GM19240 (cell line): ENCODE measurements around the gene CD164L2.
A peak's percentile ranks its signal among the peaks of the same experiment; 100 is the strongest.
"Not testable (repeated sequence)": the region's sequence is repeated elsewhere in the genome, so short reads cannot be mapped to it uniquely, and the experiment has no call there.

Experiments
- DNase-seq: peaks from one replicate; pipeline ENCODE4 v3.0.0; 2011; ENCODE audit warnings: low spot score; ENCODE audit not compliant: insufficient read length

The CD164L2 gene

DNA sequence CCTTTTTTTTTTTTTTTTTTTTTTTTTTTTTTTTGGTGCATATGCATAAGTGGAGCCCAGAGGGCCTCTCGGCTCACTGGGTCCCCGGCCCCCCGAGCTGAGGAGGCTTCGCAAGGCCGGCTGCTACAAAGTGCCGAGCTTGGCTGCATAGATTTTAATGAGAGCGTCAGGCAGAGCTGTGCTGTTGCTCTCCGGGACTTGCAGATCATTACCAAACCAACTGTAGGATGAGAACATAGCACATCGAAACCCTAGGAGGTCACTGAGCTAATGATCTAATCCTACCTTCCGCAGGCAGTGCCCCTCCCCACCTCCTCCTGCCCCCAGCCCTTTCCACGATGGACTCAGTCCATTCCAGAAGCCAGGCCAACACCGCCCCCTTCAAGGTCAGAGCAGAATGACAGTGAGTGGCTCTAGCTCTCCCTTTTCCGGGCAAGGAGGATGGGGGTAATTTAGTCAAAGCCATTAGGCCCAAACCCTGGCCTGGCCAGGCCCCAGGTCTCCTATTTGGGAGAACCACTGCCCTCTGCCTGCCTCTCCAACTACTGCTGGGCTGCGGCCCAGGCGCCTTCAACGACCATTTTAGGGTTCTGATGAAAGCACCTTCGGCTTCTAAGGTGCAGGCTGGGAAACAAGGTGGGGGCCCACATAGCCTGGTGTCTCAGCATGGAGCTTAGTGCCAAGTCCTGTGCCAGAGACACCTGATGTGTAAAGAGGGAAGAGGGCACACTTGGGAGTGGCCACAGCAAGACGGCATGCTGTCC is 22.6 kb upstream of the CD164L2 start:
- not testable (repeated sequence) for DNase-seq

DNA sequence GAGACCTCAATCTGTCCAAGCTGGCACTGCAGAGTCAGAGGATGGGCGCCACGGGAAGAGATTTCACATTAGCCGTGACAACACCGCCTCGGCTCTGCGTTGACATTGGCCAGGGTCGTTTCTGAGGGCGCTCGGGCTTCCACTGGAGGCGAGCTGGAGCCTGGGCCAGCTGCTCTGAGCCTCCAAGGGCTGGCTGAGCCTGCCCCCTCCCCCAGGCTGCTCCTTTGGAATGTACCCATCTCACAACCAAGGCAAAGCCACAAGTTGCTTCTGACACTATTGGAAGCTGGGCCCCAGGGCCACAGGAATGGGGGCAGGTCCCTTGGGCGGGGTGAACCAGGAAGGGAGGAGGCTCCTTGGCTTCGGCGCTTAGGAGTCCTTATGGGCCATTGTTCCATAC is 21.9 kb upstream of the CD164L2 start:
- no peak for DNase-seq

DNA sequence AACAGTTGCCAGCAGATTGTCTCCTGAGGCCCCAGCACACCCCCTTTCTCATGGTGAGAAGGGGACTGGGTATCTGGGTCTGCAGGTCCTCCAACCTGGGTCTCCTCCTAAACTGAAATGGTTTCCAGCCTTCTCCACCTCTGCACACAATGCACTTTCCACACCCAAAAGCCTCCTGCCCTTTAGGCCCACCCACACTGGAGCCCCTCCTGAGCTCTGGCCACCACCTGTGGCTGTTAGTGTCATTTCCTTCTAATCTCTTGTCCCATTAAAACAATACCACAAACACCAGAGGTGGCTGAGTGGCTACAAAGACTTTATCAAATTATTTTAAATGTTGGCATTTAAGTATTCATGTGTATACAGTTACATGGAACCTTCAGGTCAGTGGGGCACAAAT is 20.8 kb upstream of the CD164L2 start:
- no peak for DNase-seq

DNA sequence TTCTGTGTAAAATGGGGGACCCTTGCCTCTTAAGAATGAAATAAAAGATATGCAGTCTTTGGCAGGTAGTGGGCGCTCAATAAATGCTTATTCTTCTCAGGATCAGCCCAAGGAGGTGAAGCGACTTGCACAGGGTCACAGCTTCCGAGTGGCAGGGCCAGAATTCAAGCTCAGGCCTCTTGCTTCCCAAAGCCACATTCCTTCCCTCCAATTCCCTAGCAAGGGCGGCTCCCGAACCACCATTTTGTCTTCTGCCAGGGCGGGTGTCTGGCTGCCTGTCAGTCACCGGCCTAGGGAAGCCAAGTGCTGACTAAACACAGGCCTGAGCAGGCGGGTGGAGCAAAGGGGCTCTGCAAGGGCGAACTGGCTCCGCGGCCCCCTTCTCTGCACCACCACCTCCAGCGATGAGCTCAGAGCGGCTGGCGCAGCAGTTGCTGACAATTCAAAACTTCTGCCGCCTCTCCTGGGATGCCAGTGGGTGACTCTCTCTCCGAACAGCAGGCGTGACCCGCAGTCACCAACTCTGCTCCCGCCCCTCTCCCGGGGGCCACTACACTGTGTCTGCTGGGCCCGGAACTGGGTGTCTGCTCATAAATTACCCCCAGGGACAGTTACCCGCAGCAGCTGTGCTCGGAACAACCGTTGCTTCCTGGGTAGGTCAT is 20.1 kb upstream of the CD164L2 start:
- DNase-seq: no peak

DNA sequence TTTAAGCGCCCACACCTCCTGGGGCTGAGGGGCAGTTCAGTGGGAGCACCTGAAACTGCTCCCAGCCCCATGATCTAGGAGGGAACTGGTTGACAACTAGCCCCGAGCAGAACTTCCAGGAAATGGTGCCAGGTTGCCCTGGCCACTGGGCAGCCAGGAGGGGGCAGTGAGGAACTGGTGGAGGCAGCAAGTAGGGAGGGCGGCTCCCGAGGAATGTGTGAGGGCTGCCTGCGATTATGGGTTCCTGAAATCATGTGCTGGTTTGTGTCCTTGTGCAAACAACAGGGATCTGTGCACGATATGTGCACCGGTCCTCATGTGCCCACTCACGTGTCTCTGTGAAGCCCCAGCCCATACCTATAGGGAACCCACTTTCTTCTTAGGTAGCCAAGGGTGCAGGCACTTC is 19.2 kb upstream of the CD164L2 start:
- no peak for DNase-seq

DNA sequence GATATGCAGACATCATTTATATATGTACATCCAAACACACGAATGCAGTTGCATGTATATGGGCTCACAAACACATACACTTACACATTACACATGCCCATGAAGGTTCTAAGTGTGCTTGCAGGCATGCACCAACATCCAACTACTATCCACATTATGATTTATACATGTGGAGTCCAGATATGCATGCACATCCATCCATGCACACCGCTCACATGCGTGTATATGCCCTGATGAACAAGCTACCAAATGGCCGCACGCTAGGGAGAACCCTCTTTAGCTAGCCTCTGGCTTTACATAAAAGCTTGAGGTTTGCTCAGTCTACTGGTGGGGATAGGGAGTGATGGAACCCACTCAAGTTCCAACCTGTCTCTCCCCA is 17.8 kb upstream of the CD164L2 start:
- DNase-seq: no peak

DNA sequence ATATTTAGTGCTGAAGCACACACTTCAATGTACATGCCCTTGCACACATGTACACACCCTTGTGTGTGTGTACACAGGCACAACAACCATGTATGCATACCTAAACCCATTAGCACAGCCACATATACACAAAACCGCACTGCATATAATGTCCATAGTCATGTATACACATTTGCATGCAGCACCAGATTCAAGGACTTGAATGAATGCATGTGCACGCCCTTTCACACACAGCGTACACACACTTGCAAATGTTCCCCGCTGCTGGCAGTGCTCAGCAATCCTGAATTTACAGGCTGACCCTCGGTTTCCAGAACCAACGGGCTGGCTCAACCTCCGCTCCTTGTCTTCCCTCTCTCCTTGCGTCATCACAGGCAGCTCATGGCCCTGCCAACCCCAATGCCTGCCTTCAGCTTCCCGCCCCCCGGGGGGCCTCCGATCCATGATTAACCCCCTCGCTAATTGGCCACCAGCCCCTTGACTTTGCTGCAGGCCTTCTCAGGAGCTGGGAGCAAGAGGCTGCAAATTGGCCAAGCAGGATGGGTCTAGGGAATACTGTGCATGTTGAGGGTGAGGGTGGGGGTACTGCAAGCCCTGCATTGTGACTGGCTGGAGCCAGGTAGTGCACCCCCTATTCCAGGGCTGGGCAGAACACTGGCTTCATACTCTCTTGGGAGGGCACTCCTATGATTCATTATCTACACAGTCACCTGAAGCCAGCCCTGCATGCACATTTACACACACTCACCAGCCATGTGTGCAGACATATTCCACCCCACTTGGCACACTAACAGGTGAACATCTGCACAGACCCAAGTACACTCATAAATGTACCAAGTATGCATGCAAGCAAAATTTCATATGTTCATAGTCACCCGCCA is 17.2 kb upstream of the CD164L2 start:
- no peak for DNase-seq

DNA sequence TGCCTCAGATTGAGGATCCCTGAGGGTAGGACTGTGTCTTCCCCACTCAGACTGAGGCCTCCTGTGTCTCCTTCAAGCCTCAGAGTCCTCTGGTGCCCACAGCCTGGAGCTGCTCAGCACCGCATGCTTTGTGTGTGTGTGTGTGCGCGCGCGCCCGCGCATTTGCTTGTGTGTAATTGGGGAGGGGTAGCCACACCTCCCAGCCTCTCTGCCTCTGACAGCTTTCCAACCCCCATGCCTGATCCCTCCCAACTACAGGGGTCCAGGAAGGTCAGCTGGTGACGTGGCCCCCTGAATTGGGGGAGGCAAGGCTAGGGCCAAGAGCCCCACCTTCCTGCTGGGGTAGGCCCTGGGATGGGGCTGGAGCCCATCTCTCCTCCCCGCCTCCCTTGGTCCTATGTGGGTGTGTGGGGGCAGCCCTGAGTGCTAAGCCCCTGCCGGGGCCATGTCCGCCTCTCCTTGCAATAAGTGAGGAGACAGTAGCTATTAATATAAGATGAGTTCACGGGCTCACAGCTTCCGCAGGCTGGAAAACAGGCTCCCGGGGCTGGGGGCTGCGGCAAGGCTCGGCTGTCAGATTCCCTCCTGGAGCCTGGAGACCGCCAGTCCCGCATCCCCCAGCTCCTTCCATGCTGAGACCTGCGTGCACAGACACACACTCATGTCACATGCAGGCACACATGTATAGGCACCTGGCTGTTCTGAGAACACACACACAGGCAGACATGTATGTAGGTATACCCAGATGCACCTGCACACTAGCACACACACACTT is 16.3 kb upstream of the CD164L2 start:
- DNase-seq: no peak

DNA sequence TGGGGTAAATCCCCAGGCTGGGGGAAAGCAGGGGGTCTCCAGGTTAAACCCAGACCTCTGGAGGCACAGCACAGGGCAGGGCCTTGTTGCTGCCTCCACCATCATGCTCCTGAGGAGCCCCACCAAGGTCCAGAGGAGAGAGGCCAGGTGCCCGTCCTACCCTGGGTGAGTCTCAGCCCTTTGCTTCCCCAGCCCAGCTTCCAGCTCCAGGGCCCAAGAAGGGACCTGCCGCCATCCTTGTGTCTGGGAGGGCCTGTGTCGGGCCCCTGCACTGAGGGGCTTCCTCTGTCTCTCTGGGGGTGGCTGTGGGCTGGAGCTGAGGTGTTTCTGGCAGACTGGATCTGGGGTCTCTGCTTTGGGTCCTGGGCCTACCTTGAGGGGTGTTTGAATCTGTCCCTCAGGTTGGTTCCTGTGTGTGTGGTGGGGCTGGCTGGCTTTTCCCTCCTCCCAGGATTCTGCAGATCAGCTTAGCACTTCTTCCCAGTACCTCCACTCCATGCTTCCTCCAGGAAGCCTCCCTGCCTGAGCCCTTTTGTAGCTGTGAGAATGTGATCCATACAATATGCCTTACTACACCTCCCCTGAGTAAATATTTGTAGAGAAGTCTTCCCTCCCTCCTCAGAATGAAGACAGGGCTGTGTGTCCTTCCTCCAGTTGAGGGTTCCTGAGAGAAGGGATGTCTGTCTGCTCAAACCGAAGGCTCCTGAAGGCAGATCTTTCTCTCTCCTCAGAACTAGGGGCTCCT is 15.4 kb upstream of the CD164L2 start:
- DNase-seq: no peak

DNA sequence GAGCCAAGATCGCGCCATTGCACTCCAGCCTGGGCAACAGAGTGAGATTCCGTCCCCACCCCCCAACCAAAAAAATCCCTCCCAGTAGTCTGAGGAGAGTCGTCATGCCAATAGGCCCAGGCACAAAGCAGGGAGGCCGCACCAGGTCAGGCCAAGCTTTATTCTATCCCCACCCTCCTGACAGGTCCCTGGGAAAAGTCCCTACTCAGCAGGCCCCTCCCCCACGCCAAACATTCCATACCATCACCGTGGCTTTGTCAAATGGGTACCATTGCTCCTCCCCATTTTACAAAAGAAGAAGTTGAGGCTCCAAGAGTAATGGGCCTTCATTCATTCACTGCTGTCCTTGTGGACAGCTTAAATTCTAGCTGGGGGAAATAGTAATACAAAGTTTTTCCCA is 14.6 kb upstream of the CD164L2 start:
- DNase-seq: no peak

DNA sequence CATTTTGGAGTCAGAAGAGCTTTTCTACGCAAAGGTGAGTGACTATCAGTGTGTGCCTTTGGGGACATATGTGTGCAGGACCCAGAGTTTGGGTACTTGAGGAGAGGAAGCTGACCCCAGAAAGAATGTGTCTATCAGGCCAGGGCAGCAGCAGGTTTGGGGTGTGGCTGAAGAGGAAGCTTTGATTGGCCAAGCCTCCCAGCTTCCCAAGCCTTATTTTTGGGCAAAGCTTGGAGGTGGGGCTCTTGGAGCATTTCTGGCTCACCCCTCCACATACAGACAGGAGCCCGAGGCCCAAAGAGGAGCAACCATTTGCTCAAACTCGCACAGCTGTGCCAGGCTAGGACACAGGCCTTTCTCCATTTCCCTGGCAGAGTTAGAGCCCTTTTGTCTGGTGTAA is 14.0 kb upstream of the CD164L2 start:
- no peak for DNase-seq

DNA sequence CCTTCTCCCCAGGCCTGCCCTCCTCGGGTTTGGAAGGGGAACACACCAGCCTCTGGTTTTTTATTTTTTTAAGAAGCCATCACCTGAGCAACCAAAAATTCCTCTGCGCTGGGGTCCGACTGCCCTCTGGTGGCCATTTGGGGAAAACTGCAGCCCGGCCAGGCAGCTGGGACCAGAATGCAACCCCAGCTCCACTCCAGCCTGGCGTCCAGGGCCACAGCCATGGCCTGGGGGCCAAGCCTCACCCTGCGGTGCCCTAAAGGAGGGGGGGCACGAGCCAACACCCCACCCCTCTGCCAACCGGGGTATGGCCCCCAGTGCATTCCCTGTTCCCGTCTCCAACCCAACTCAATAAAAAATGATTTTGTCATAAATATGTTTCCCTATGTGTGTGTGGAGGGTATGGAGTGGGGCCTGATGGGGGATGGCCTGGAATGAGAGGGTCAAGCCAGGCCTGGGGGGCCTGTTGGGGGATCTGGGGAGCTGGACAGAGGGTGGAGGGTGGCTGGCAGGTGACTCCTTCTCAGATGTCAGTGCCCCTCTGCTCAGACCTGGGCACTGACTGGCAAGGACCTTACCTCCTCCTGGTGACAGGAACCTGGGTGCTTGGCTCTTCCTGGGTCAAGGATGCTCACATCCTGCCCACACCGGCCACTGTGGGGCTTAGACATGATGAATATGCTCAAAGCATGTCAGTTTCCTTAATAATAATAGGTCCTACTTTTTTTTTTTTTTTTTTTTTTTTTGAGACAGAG is 12.5 kb upstream of the CD164L2 start:
- DNase-seq: peak; percentile 85

DNA sequence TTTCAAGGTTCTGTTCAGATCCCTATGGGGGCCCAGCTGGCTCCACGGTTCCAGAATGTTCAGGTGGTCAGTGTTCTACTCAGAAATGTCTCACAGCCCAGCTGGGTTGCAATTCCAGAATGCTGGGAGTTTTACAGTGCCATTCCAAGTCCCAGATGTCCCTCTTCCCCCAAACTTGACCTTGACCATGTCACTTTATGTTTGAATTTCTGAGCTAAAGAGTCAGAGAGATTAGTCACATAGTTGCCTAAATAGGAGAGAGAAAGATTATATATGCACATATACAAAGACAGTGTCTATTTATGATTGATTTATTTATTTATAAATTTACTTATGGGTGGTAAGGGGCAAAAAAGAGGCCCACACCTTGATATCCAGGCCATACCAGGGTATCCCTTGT is 11.8 kb upstream of the CD164L2 start:
- DNase-seq: no peak

DNA sequence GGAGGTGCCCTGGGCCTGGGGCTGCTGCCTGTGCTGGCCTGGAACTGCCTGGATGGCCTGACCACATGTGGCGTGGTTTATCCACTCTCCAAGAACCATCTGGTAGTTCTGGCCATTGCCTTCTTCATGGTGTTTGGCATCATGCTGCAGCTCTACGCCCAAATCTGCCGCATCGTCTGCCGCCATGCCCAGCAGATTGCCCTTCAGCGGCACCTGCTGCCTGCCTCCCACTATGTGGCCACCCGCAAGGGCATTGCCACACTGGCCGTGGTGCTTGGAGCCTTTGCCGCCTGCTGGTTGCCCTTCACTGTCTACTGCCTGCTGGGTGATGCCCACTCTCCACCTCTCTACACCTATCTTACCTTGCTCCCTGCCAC is 11.1 kb upstream of the CD164L2 start:
- no peak for DNase-seq

DNA sequence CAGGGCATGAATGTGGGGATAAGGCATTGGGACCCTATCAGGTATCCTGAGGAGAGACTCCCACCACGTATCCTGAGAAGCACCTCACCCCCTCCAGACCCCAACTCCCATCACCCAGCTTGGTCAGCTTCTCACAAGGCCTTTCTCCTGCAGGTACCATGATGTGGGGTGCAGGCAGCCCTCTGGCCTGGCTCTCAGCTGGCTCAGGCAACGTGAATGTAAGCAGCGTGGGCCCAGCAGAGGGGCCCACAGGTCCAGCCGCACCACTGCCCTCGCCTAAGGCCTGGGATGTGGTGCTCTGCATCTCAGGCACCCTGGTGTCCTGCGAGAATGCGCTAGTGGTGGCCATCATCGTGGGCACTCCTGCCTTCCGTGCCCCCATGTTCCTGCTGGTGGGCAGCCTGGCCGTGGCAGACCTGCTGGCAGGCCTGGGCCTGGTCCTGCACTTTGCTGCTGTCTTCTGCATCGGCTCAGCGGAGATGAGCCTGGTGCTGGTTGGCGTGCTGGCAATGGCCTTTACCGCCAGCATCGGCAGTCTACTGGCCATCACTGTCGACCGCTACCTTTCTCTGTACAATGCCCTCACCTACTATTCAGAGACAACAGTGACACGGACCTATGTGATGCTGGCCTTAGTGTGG is 10.6 kb upstream of the CD164L2 start:
- no peak for DNase-seq

DNA sequence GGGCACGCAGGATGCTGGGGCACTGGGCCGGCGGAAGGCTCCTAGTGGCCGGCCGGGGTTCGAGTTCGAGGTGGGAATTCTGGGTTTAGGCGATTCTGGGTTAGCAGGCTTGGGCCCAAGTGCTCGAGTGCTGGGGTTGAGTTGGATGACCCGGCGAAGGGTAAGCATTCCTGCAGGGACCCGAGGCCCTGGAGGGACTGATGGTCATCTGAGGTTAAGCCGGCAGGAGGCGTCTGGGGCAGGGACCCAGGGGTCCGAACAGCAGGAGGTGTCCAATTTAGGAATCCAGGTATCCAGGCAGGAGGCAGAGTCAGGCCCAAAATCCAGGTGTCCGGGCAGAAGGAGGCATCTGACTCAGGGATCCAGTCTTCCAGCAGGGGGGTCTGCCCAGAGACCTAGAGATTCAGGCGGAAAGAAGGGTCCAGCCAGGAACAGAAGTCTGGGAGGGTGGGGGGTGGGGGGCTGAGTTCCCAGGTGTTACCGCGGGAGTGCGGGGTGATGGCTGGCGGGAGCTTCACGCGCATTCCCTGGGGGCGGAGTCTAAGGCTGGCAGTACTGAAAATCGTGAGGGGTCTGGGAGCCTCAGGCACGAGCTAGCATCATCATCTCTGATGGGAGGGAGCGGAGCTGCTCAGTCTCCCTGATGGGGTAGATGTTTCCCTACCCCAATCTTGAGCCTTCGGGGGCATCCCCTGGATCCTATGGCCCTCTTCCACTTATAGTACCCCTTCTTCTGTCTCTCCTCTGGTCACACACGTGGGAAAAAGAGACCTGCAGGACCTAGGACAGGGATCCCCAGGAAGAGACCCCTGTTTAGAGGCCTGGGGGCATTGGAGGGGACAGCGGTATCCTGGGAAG is 9.9 kb upstream of the CD164L2 start:
- no peak for DNase-seq

DNA sequence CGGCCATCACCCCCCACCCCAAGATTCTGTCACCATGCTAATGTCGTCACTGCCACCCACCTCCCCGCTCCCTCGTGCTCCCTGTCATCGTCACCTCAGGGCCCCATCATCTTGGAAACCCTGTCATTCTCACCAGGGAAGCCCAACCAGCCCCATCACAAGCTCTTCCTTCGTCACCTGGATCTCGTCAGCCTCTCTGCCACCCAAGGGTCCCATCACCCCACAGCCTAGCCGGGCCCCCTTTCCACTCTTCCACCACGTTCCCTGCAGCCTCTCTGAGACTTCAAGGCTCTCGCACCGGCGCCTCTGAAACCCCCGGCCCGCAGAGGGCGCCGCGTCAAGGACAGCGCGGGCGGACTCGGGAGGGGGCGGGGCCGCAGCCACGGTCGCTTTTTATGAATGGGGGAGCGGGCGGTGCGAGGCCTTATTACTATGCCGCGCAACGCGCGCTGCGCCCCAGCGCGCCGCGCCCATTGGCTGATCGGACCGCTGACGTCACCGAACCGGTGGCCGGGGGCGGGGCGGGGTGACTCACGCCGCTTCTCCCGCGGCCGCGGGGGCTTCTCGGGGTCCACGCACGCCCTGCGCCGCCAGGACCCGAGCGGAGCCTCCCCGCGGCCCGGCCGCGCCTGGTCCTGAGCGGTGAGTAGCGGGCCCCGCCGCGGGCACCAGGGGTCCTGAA is 9.1 kb upstream of the CD164L2 start, which contains the start of gene GPR3:
Gene GPR3 (plus strand): TSS at position 527 of the 682 bp plus-strand sequence. CDS start 1,177 bp downstream, outside the sequence.
- DNase-seq: peak; percentile 95
